Activated T-helper 1 cell treated with anti-CD3 and anti-CD28 coated beads, Interleukin-12 subunit alpha, Interleukin-12 subunit beta, Interleukin-2, Interleukin-4 antibody, amounts not matched to agents 30 ng/mL and 10 ng/mL and 1 ng/mL, durations not matched to agents 14 hours and 24 hours and 36 hours (primary cell): Measurements from ENCODE around the gene UROS. TPM values are rescaled to one million over a fixed set of nuclear protein-coding genes. Genes with fewer than 3 reads are reported as not detected.

Experiments
- DNase-seq: peaks from one replicate; pipeline ENCODE4 v3.0.0; 2021; ENCODE audit warnings: low spot score
- H3K27ac Mint-ChIP-seq: one replicate; pipeline ENCODE4 v1.8.0; 2021; ENCODE audit warnings: mild to moderate bottlenecking, mixed read lengths
- H3K27me3 Mint-ChIP-seq: one replicate; pipeline ENCODE4 v1.8.0; 2022; ENCODE audit warnings: mild to moderate bottlenecking, moderate library complexity, mixed read lengths; ENCODE audit not compliant: insufficient read depth
- H3K36me3 Mint-ChIP-seq: one replicate; pipeline ENCODE4 v1.8.0; 2021; ENCODE audit warnings: low read depth, mixed read lengths
- H3K4me1 Mint-ChIP-seq: one replicate; pipeline ENCODE4 v1.8.0; 2021; ENCODE audit warnings: low read depth, mixed read lengths
- H3K4me3 Mint-ChIP-seq: one replicate; pipeline ENCODE4 v1.8.0; 2021; ENCODE audit warnings: mild to moderate bottlenecking, moderate library complexity, mixed read lengths
- H3K9me3 Mint-ChIP-seq: one replicate; pipeline ENCODE4 v1.8.0; 2021; ENCODE audit warnings: mixed read lengths
- intact Hi-C: fragments of 100-400 bp; cut with micrococcal nuclease; formaldehyde crosslinking; loops from one replicate; pipeline ENCODE4 v1.15.1; 2024
- total RNA-seq: library from RNA; stranded (reverse); gene quantifications from 2 replicates; pipeline ENCODE4 v1.2.3, GENCODE V29; 2022

Gene UROS
- total RNA-seq, 1 donor from 2014 or later: 49.0 TPM

GRCh38 chr10:125846894-125847293 lies 23.8 kb upstream of the UROS start:
- Mint-ChIP-seq H3K27ac (no peak overlapping the region), H3K9me3 (no peaks in the 10 kb centered on the region), H3K36me3 (peaks cover 11% of the 10 kb centered on the region), H3K27me3 (no peaks in the 10 kb centered on the region), H3K4me3 (no peak overlapping the region), H3K4me1 (no peaks in the 10 kb centered on the region)
- DNase-seq: no peak
- intact Hi-C loops: no loop called here

- intact Hi-C loops: no loop called here
- H3K36me3 Mint-ChIP-seq: peaks cover 8% of the 10 kb centered on the region
- no peak overlapping the region for H3K4me3 Mint-ChIP-seq
- H3K9me3 Mint-ChIP-seq: no peaks in the 10 kb centered on the region
- no peak overlapping the region for H3K27ac Mint-ChIP-seq
- no peaks in the 10 kb centered on the region for H3K4me1 Mint-ChIP-seq
- no peak for DNase-seq
- H3K27me3 Mint-ChIP-seq: no peaks in the 10 kb centered on the region
Measured at GRCh38 chr10:125845617-125846016, 22.6 kb upstream of the UROS start.

DNA sequence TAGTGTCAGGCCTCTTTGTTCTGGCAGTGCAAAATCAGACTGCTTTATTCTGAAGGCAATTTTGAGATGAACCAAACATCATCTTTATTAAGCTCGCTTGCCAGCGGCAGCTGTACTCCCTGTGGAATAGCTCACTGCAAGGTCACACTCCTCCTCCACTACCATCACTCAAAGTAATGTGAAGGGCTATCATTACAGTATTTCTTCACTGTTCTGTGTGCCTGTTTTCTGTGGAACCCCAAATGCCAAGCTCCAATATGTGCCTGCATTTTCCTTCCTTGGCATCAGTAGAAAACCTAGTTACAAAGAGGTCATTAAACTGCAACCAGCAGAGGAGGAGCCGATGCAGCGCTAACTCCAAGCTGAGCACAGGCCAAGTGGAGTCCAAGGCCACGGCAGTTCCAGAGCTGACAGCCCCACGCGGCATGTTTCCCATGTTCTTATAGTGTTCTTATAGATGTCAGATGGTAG lies 21.7 kb upstream of the UROS start:
- Mint-ChIP-seq H3K4me3 (no peak overlapping the region), H3K36me3 (peaks cover 12% of the 10 kb centered on the region), H3K27me3 (no peaks in the 10 kb centered on the region), H3K27ac (no peak overlapping the region), H3K9me3 (no peaks in the 10 kb centered on the region), H3K4me1 (no peaks in the 10 kb centered on the region)
- intact Hi-C loops: no loop called here
- no peak for DNase-seq

- peaks cover 15% of the 10 kb centered on the region for H3K36me3 Mint-ChIP-seq
- no peak for DNase-seq
Measured at GRCh38 chr10:125843603-125844329, 20.7 kb upstream of the UROS start.

GRCh38 chr10:125840955-125841354 lies 17.9 kb upstream of the UROS start:
- no peak overlapping the region for H3K27ac Mint-ChIP-seq
- intact Hi-C loops: no loop called here
- H3K4me3 Mint-ChIP-seq: no peak overlapping the region
- no peaks in the 10 kb centered on the region for H3K4me1 Mint-ChIP-seq
- no peaks in the 10 kb centered on the region for H3K27me3 Mint-ChIP-seq
- peaks cover 32% of the 10 kb centered on the region for H3K36me3 Mint-ChIP-seq
- DNase-seq: no peak
- H3K9me3 Mint-ChIP-seq: no peaks in the 10 kb centered on the region

More at GRCh38 chr10:125843603-125844329, 20.7 kb upstream of the UROS start:
- no peaks in the 10 kb centered on the region for H3K4me1 Mint-ChIP-seq
- H3K27me3 Mint-ChIP-seq: no peaks in the 10 kb centered on the region
- no peaks in the 10 kb centered on the region for H3K9me3 Mint-ChIP-seq
- H3K27ac Mint-ChIP-seq: no peak overlapping the region
- H3K4me3 Mint-ChIP-seq: no peak overlapping the region
- intact Hi-C loops: no loop called here

DNA sequence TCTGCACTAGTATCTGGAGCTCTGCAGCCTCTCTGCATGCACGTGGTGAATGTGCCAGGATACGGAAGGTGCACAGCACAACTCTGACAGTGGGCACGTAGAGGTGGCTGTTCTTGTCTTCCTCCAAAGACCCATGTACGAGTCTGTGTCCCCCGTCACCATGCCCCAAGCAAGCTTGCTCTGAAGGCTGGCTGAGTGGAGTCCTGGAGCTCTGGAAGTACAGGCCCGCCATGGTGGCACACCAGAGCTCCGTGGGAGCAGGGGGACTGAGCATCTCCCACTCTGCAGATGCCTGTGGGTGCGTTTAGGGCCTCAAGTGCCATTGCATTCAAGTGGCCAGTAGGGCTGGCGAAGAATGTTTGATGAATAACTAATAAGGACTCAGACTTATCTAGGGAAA lies 17.3 kb upstream of the UROS start:
- Mint-ChIP-seq H3K9me3 (no peaks in the 10 kb centered on the region), H3K4me1 (no peaks in the 10 kb centered on the region), H3K36me3 (peaks cover 35% of the 10 kb centered on the region), H3K27ac (no peak overlapping the region), H3K4me3 (no peak overlapping the region), H3K27me3 (no peaks in the 10 kb centered on the region)
- intact Hi-C loops: no loop called here
- DNase-seq: no peak

- H3K9me3 Mint-ChIP-seq: no peaks in the 10 kb centered on the region
- H3K4me1 Mint-ChIP-seq: no peaks in the 10 kb centered on the region
- H3K27me3 Mint-ChIP-seq: no peaks in the 10 kb centered on the region
- H3K27ac Mint-ChIP-seq: no peak overlapping the region
- no peak overlapping the region for H3K4me3 Mint-ChIP-seq
- intact Hi-C loops: no loop called here
- H3K36me3 Mint-ChIP-seq: peaks cover 39% of the 10 kb centered on the region
- no peak for DNase-seq
Measured at GRCh38 chr10:125838802-125839575, 15.9 kb upstream of the UROS start.

GRCh38 chr10:125836746-125837145 lies 13.7 kb upstream of the UROS start:
- no peaks in the 10 kb centered on the region for H3K27me3 Mint-ChIP-seq
- H3K4me1 Mint-ChIP-seq: no peaks in the 10 kb centered on the region
- no peaks in the 10 kb centered on the region for H3K9me3 Mint-ChIP-seq
- no peak overlapping the region for H3K27ac Mint-ChIP-seq
- no peak for DNase-seq
- intact Hi-C loops: no loop called here
- H3K36me3 Mint-ChIP-seq: peaks cover 46% of the 10 kb centered on the region
- no peak overlapping the region for H3K4me3 Mint-ChIP-seq

- no peak overlapping the region for H3K4me3 Mint-ChIP-seq
Measured at GRCh38 chr10:125828311-125828710, 5.3 kb upstream of the UROS start.

GRCh38 chr10:125827133-125827532 lies 4.1 kb upstream of the UROS start:
- H3K4me3 Mint-ChIP-seq: no peak overlapping the region
- peaks cover 11% of the 10 kb centered on the region for H3K4me1 Mint-ChIP-seq
- no peak for DNase-seq
- H3K27me3 Mint-ChIP-seq: no peaks in the 10 kb centered on the region
- no peak overlapping the region for H3K27ac Mint-ChIP-seq
- H3K36me3 Mint-ChIP-seq: peaks cover 27% of the 10 kb centered on the region
- intact Hi-C loops: loop anchor here (10.0 kb wide), 1 partner anchor 912 kb away; no protein-coding TSS in a partner anchor
- no peaks in the 10 kb centered on the region for H3K9me3 Mint-ChIP-seq

More at GRCh38 chr10:125828311-125828710, 5.3 kb upstream of the UROS start:
- Mint-ChIP-seq H3K27me3 (no peaks in the 10 kb centered on the region), H3K4me1 (peaks cover 11% of the 10 kb centered on the region), H3K36me3 (peaks cover 36% of the 10 kb centered on the region), H3K9me3 (no peaks in the 10 kb centered on the region), H3K27ac (no peak overlapping the region)
- intact Hi-C loops: loop anchor here (10.0 kb wide), 1 partner anchor 914 kb away; no protein-coding TSS in a partner anchor
- DNase-seq: no peak

GRCh38 chr10:125824736-125825135 lies 1.7 kb upstream of the UROS start:
- Mint-ChIP-seq H3K4me1 (peaks cover 11% of the 10 kb centered on the region), H3K36me3 (peaks cover 21% of the 10 kb centered on the region), H3K27me3 (no peaks in the 10 kb centered on the region), H3K4me3 (no peak overlapping the region), H3K9me3 (no peaks in the 10 kb centered on the region), H3K27ac (no peak overlapping the region)
- no peak for DNase-seq
- intact Hi-C loops: loop anchor here (5.0 to 10.0 kb wide), 2 partner anchors 910 to 1022 kb away; partner anchors contain the start of gene ABRAXAS2

DNA sequence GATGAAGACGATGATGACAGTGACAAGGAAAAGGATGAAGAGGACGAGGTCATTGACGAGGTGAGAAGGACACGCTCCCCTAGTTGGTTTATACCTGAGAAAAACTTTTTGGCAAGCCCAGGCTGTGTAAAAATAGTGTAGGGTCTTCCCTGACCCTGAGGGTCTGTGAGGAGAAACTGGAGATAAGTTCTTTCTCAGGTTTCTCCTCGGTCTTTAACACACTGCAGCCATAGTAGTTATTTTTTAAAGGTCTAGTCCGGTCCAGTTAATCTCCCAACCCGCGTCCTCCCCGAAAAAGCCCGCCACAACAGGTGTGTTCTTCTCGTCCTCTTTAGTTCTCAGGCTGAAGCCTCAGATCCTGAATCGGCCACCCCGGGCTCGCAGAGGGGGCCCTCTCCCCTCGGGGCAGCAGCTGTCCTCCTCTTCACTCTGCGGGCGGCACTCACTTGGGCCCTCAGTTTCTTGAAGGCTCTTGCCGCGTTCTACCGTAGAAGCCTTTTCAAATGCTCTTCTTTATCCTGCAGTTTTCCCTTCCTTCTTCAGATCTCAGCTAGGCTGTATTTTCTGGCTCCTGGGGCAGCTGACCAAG lies 699 bp upstream of the UROS start:
- no peaks in the 10 kb centered on the region for H3K27me3 Mint-ChIP-seq
- no peak overlapping the region for H3K27ac Mint-ChIP-seq
- H3K4me1 Mint-ChIP-seq: peaks cover 11% of the 10 kb centered on the region
- DNase-seq: no peak
- intact Hi-C loops: loop anchor here (1.0 to 10.0 kb wide), 4 partner anchors 73 to 1021 kb away; partner anchors contain the start of genes ABRAXAS2, EDRF1 and FANK1
- H3K36me3 Mint-ChIP-seq: peaks cover 15% of the 10 kb centered on the region
- H3K4me3 Mint-ChIP-seq: no peak overlapping the region
- H3K9me3 Mint-ChIP-seq: no peaks in the 10 kb centered on the region
